Measurements from ENCODE around the gene ZSWIM3. TPM values are rescaled to one million over a fixed set of nuclear protein-coding genes. Genes with fewer than 3 reads are reported as not detected.

ZSWIM3 gene
- total and polyA plus RNA-seq, 2 of the 13 experiments (the other 11 are each of a cell fraction or from before 2014, with no cell fraction given) = 5.2 to 5.8 TPM

DNA sequence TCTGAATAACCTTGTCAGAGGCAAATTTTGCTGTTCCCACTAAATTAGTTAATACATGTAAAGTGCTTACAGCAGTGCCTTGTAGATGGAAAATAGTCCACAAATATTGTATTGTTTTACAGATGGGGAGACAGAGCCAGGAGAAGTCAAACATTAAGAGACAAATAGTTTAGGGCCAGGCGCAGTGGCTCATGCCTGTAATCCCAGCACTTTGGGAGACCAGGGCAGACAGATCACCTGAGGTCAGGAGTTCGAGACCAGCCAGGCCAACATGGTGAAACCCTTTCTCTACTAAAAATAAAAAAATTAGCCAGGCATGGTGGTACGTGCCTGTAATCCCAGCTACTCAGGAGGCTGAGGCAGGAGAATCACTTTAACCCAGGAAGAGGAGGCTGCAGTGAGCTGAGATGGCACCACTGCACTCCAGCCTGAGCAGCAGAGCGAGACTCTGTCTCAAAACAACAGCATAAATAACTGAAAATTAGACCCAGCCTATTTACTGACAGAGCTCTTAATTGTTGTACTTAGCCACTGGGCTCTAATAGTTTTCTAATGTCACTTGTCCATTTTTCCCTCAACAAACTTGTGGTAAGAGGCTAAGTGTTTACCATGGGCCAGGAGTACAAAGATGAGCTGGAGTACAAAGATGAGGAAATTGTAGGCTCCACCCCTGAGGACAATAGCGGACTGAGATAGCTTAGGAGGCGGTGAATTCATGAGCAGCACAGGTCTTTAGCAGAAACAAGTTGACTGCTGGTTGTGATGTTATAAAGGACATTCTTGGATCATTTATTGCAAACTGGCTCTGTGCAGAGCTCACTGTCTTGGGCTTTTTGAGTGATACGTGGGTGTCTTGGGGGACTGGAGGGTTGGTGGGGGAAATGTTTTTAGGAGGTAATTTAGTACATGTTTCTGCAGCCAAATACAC lies 6.4 kb downstream of the ZSWIM3 start (continued):
- TF ChIP-seq ELF1 (CRISPR knock-in tag; IDR thresholded peaks at IDR 0.05) (peak; percentile 29; the same call in 1 of the 2 replicates), MED8 (CRISPR knock-in tag; IDR thresholded peaks at IDR 0.05; ENCODE audit: insufficient replicate concordance) (no peak), ELF4 (CRISPR knock-in tag; IDR thresholded peaks at IDR 0.05; ENCODE audit: borderline replicate concordance) (no peak), ZNF18 (CRISPR knock-in tag; IDR thresholded peaks at IDR 0.05; ENCODE audit: insufficient replicate concordance) (no peak), ZNF616 (CRISPR knock-in tag; IDR thresholded peaks at IDR 0.05; ENCODE audit: low read depth) (no peak), MEIS2 (CRISPR knock-in tag; IDR thresholded peaks at IDR 0.05) (no peak), ZNF530 (CRISPR knock-in tag; IDR thresholded peaks at IDR 0.05; ENCODE audit: low read depth) (no peak), ZKSCAN5 (CRISPR knock-in tag; IDR thresholded peaks at IDR 0.05) (no peak), HMG20A (CRISPR knock-in tag; IDR thresholded peaks at IDR 0.05; ENCODE audit: borderline replicate concordance) (peak; percentile 53; the same call in 1 of the 2 replicates), DBP (CRISPR knock-in tag; IDR thresholded peaks at IDR 0.05; ENCODE audit: not compliant biosample characterization) (no peak), FOXK2 (IDR thresholded peaks at IDR 0.05) (peak; percentile 85), NFYC (CRISPR knock-in tag; IDR thresholded peaks at IDR 0.05) (peak; percentile 27; the same call in 1 of the 2 replicates), EED (CRISPR knock-in tag; IDR thresholded peaks at IDR 0.05) (no peak), CBX1 (IDR thresholded peaks at IDR 0.05; ENCODE audit: low read depth) (peak; percentile 19), ZNF367 (CRISPR knock-in tag; IDR thresholded peaks at IDR 0.05; ENCODE audit: borderline replicate concordance) (no peak)
- TF ChIP-seq, protein P1, sequence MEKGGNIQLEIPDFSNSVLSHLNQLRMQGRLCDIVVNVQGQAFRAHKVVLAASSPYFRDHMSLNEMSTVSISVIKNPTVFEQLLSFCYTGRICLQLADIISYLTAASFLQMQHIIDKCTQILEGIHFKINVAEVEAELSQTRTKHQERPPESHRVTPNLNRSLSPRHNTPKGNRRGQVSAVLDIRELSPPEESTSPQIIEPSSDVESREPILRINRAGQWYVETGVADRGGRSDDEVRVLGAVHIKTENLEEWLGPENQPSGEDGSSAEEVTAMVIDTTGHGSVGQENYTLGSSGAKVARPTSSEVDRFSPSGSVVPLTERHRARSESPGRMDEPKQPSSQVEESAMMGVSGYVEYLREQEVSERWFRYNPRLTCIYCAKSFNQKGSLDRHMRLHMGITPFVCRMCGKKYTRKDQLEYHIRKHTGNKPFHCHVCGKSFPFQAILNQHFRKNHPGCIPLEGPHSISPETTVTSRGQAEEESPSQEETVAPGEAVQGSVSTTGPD (CRISPR knock-in tag; IDR thresholded peaks at IDR 0.05) = no peak; the same call in 1 of the 2 replicates
- TF ChIP-seq, protein P2, sequence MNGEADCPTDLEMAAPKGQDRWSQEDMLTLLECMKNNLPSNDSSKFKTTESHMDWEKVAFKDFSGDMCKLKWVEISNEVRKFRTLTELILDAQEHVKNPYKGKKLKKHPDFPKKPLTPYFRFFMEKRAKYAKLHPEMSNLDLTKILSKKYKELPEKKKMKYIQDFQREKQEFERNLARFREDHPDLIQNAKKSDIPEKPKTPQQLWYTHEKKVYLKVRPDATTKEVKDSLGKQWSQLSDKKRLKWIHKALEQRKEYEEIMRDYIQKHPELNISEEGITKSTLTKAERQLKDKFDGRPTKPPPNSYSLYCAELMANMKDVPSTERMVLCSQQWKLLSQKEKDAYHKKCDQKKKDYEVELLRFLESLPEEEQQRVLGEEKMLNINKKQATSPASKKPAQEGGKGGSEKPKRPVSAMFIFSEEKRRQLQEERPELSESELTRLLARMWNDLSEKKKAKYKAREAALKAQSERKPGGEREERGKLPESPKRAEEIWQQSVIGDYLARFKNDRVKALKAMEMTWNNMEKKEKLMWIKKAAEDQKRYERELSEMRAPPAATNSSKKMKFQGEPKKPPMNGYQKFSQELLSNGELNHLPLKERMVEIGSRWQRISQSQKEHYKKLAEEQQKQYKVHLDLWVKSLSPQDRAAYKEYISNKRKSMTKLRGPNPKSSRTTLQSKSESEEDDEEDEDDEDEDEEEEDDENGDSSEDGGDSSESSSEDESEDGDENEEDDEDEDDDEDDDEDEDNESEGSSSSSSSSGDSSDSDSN (CRISPR knock-in tag; IDR thresholded peaks at IDR 0.05) = peak; percentile 37; the same call in 1 of the 2 replicates
- TF ChIP-seq, protein P3, sequence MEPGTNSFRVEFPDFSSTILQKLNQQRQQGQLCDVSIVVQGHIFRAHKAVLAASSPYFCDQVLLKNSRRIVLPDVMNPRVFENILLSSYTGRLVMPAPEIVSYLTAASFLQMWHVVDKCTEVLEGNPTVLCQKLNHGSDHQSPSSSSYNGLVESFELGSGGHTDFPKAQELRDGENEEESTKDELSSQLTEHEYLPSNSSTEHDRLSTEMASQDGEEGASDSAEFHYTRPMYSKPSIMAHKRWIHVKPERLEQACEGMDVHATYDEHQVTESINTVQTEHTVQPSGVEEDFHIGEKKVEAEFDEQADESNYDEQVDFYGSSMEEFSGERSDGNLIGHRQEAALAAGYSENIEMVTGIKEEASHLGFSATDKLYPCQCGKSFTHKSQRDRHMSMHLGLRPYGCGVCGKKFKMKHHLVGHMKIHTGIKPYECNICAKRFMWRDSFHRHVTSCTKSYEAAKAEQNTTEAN (CRISPR knock-in tag; conservative IDR thresholded peaks at IDR 0.05) = no peak

All from HepG2 (cell line).